IMR-90 (cell line): ENCODE results near the gene EHBP1L1. TPM values are rescaled to one million over a fixed set of nuclear protein-coding genes. Genes with fewer than 3 reads are reported as not detected.

ENCODE experiments used
- ATAC-seq: fragments of 200-7000 bp; cut with Tn5 transposase; 2 replicates; pipeline ENCODE4 v1.9.1; 2020; ENCODE audit warnings: low read depth, mild to moderate bottlenecking, moderate library complexity
- BruUV-seq: library from RNA; stranded (reverse); fragments of 400-500 nt; replicated peaks from 2 replicates; lab custom pipeline; 2021; lab: Mats Ljungman, UMichigan
- CTCF ChIA-PET: fragments of 300-600 bp; formaldehyde crosslinking; extraction: SDS; loops from one replicate; lab custom pipeline; 2021; ENCODE audit warnings: antibody characterized with exemption; lab: Yijun Ruan, JAX
- POLR2A ChIA-PET: fragments of 300-600 bp; sonication (Branson Sonifier 250); formaldehyde crosslinking; loops from one replicate; lab custom pipeline; 2022; ENCODE audit warnings: antibody characterized with exemption; ENCODE audit not compliant: unreplicated experiment; lab: Charles Lee
- DNase-seq: peaks from one replicate; pipeline ENCODE4 v3.0.0; 2013
- H2AFZ ChIP-seq: replicated peaks from 2 replicates; pipeline ENCODE3; 2013; ENCODE audit warnings: low read length, mild to moderate bottlenecking; ENCODE audit not compliant: poor library complexity
- H2AK5ac ChIP-seq: 2 replicates; pipeline ENCODE4 v1.6.1; 2013; ENCODE audit warnings: low read depth, low read length, inconsistent platforms
- H2AK9ac ChIP-seq: replicated peaks from 2 replicates; pipeline ENCODE3; 2013; ENCODE audit warnings: mild to moderate bottlenecking, low read depth, low read length, moderate library complexity; ENCODE audit not compliant: poor library complexity
- H2BK120ac ChIP-seq: 2 replicates; pipeline ENCODE4 v1.6.1; 2013; ENCODE audit warnings: low read depth, low read length, inconsistent platforms
- H2BK15ac ChIP-seq: 3 replicates; pipeline ENCODE4 v1.6.1; 2013; ENCODE audit warnings: low read depth, low read length, inconsistent platforms
- H2BK20ac ChIP-seq: 2 replicates; pipeline ENCODE4 v1.6.1; 2013; ENCODE audit warnings: low read depth, mild to moderate bottlenecking, inconsistent platforms, low read length, moderate library complexity
- H2BK5ac ChIP-seq: 2 replicates; pipeline ENCODE4 v1.6.1; 2013; ENCODE audit warnings: mild to moderate bottlenecking, low read depth, low read length, inconsistent platforms; ENCODE audit not compliant: poor library complexity, severe bottlenecking
- H3K14ac ChIP-seq: replicated peaks from 2 replicates; pipeline ENCODE4 v1.6.1; 2013; ENCODE audit warnings: low read depth, low read length, inconsistent platforms
- H3K18ac ChIP-seq: 2 replicates; pipeline ENCODE4 v1.6.1; 2013; ENCODE audit warnings: low read depth, low read length, control low read depth
- H3K23ac ChIP-seq: 2 replicates; pipeline ENCODE4 v1.6.1; 2013; ENCODE audit warnings: low read depth, low read length, inconsistent platforms
- H3K27ac ChIP-seq: 2 replicates; pipeline ENCODE4 v1.5.1; 2013; ENCODE audit warnings: mild to moderate bottlenecking, control low read depth, low read length; ENCODE audit not compliant: insufficient read depth
- H3K27me3 ChIP-seq: 2 replicates; pipeline ENCODE4 v1.6.1; 2013; ENCODE audit warnings: low read length; ENCODE audit not compliant: control insufficient read depth, insufficient read depth
- H3K36me3 ChIP-seq: 2 replicates; pipeline ENCODE4 v1.6.1; 2013; ENCODE audit warnings: low read length, mixed read lengths; ENCODE audit not compliant: control insufficient read depth, insufficient read depth
- H3K4ac ChIP-seq: 2 replicates; pipeline ENCODE4 v1.6.1; 2013; ENCODE audit warnings: low read depth, low read length, inconsistent platforms
- H3K4me1 ChIP-seq: 2 replicates; pipeline ENCODE4 v1.6.1; 2013; ENCODE audit warnings: low read length, mixed read lengths; ENCODE audit not compliant: control insufficient read depth, insufficient read depth
- H3K4me2 ChIP-seq: 2 replicates; pipeline ENCODE4 v1.6.1; 2013; ENCODE audit warnings: low read depth, mild to moderate bottlenecking, control low read depth, low read length, moderate library complexity
- H3K4me3 ChIP-seq: 2 replicates; pipeline ENCODE4 v1.5.1; 2013; ENCODE audit warnings: low read depth, mild to moderate bottlenecking, control low read depth, low read length, moderate library complexity; ENCODE audit not compliant: insufficient read depth
- H3K56ac ChIP-seq: 2 replicates; pipeline ENCODE4 v1.6.1; 2013; ENCODE audit warnings: low read length, inconsistent platforms; ENCODE audit not compliant: insufficient read depth; ENCODE audit errors: extremely low read depth
- H3K79me1 ChIP-seq, 2 experiments: 2 replicates each; pipeline ENCODE4 v1.6.1; 2013; ENCODE audit warnings: low read length in 2 of 2, inconsistent platforms in 1 of 2, low read depth in 1 of 2
- H3K9ac ChIP-seq: 2 replicates; pipeline ENCODE4 v1.6.1; 2013; ENCODE audit warnings: low read depth, low read length, control low read depth
- H3K9me1 ChIP-seq: 2 replicates; pipeline ENCODE4 v1.6.1; 2013; ENCODE audit warnings: low read length, inconsistent platforms; ENCODE audit not compliant: insufficient read depth
- H3K9me3 ChIP-seq: 2 replicates; pipeline ENCODE4 v1.6.1; 2013; ENCODE audit warnings: low read length; ENCODE audit not compliant: control insufficient read depth, insufficient read depth
- H4K20me1 ChIP-seq: 2 replicates; pipeline ENCODE4 v1.6.1; 2013; ENCODE audit warnings: low read length, inconsistent platforms; ENCODE audit not compliant: insufficient read depth
- H4K5ac ChIP-seq: 2 replicates; pipeline ENCODE4 v1.6.1; 2013; ENCODE audit warnings: mild to moderate bottlenecking, low read depth, low read length, control low read depth
- H4K8ac ChIP-seq, 2 experiments: 2 replicates each; pipeline ENCODE4 v1.6.1; 2013; ENCODE audit warnings: low read depth in 2 of 2, low read length in 2 of 2, control low read depth in 1 of 2, inconsistent platforms in 1 of 2
- H4K91ac ChIP-seq: 2 replicates; pipeline ENCODE4 v1.6.1; 2013; ENCODE audit warnings: low read depth, low read length, inconsistent platforms; ENCODE audit not compliant: insufficient read depth
- BHLHE40 ChIP-seq: fragments of 150-350 bp; IDR thresholded peaks from 2 replicates; pipeline ENCODE4 v1.6.1; 2016; ENCODE audit warnings: mild to moderate bottlenecking, low read depth, low read length
- CHD1 ChIP-seq: IDR thresholded peaks from 2 replicates; pipeline ENCODE4 v1.6.1; 2012; ENCODE audit warnings: low read depth, low read length, improper control_type of control experiment
- FOS ChIP-seq: fragments of 150-350 bp; IDR thresholded peaks from 2 replicates; pipeline ENCODE4 v1.6.1; 2016; ENCODE audit warnings: low read depth, low read length
- RFX5 ChIP-seq: IDR thresholded peaks from 2 replicates; pipeline ENCODE4 v1.8.0; 2012; ENCODE audit warnings: low read depth, mild to moderate bottlenecking, low read length, moderate library complexity
- WGBS, 2 experiments: methylation state at CpG; one replicate each; pipeline versions ENCODE4 v1.1.5 to v1.1.7; 2013; ENCODE audit warnings: missing lambda C conversion rate in 2 of 2; ENCODE audit not compliant: insufficient read length in 1 of 2; ENCODE audit errors: extremely low coverage in 2 of 2; 5-methylcytosine and 5-hydroxymethylcytosine counted together
- dilution Hi-C: fragments of 300-500 bp; cut with HindIII; formaldehyde crosslinking; loops from one replicate; pipeline ENCODE4 v1.14.3; 2018; ENCODE audit warnings: low sequenced_read_pairs; ENCODE audit not compliant: unreplicated experiment
- in situ Hi-C: fragments of 300-500 bp; cut with MboI; formaldehyde crosslinking; loops from 3 replicates; pipeline ENCODE4 v1.14.3; 2019; ENCODE audit warnings: low sequenced_read_pairs, inconsistent platforms, mixed read lengths
- intact Hi-C: fragments of 100-400 bp; cut with micrococcal nuclease; formaldehyde crosslinking; loops from 2 replicates; pipeline ENCODE4 v1.10.0; 2022
- polyA plus RNA-seq, 3 experiments: library from polyadenylated mRNA; depleted of rRNA; stranded (reverse); fragments of >200 nt; gene quantifications; 2 replicates each; pipeline ENCODE4 v1.2.3, GENCODE V29; 2012; ENCODE audit warnings: low replicate concordance in 1 of 3
- total RNA-seq: library from RNA; depleted of rRNA; stranded (reverse); fragments of >200 nt; gene quantifications from 2 replicates; pipeline ENCODE4 v1.2.3, GENCODE V29; 2012
- TF ChIP-seq, protein P1 (sequence below): fragments of 150-350 bp; IDR thresholded peaks from 2 replicates; pipeline ENCODE4 v1.6.1; 2016; ENCODE audit warnings: low read depth, mild to moderate bottlenecking, low read length, moderate library complexity, borderline replicate concordance

The EHBP1L1 gene
- total and polyA plus RNA-seq, 2 of the 4 experiments (the other 2 are of a cell fraction) = 10.0 to 27.4 TPM

DNA sequence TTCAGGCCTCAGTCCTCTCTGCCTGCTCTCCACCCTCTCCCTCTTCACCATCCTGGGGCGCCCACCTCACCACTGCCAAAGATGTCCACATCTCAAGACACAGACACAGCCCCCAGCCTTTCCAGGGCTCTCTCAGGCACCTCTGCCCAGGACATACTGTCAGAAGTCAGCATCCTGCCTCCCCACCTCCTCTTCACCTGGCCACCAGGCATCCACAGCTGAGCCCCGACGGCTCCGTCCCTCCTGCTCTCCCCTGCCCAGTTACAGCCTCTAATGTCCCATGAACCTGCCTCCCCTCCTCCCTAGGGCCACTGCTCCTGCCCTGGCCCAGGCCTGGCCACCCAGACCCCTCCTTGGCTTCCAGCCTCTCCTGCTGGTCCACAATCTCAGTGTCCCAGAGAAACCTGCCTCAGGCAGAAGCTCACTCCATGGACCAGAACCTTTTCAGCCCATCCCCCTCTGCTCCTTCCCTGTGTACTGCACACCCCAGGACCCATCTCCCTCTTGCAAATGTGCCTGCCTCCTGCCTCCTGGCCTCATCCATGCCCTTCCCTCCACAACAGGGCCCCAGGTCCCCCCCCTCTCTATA lies 20.9 kb upstream of the EHBP1L1 start:
- Histone ChIP-seq H3K23ac (0 out of 2 replicates have a peak overlapping the region, but pooled peaks have one; percentile 10), H2BK120ac (no peak overlapping the region), H2AFZ (no peak overlapping the region), H3K27ac (no peak overlapping the region), H3K18ac (no peak overlapping the region), H4K20me1 (peaks cover 15% of the 10 kb centered on the region), H4K91ac (no peak overlapping the region; the same call in 1 of the 2 replicates), H3K14ac (no peak overlapping the region), H3K56ac (no peak overlapping the region), H3K9ac (no peak overlapping the region), H2AK9ac (no peak overlapping the region), H3K4me3 (no peak overlapping the region), H4K8ac (no peak overlapping the region; a peak in 1 of 4 replicates), H4K5ac (no peak overlapping the region), H3K4ac (no peak overlapping the region), H2BK15ac (no peak overlapping the region), H3K27me3 (no peaks in the 10 kb centered on the region), H3K36me3 (peaks cover 19% of the 10 kb centered on the region; the same call in 1 of the 2 replicates), H3K79me1 (peaks cover 16 to 42% of the 10 kb centered on the region in 2 experiments), H2BK5ac (no peak overlapping the region), H3K4me1 (peaks cover 29% of the 10 kb centered on the region), H2AK5ac (peak overlapping the region; percentile 83), H2BK20ac (no peak overlapping the region), H3K9me3 (no peaks in the 10 kb centered on the region), H3K9me1 (peaks cover 11% of the 10 kb centered on the region), H3K4me2 (no peak overlapping the region)
- TF ChIP-seq BHLHE40 (no peak), FOS (no peak), CHD1 (no peak), RFX5 (no peak)
- TF ChIP-seq, protein P1, sequence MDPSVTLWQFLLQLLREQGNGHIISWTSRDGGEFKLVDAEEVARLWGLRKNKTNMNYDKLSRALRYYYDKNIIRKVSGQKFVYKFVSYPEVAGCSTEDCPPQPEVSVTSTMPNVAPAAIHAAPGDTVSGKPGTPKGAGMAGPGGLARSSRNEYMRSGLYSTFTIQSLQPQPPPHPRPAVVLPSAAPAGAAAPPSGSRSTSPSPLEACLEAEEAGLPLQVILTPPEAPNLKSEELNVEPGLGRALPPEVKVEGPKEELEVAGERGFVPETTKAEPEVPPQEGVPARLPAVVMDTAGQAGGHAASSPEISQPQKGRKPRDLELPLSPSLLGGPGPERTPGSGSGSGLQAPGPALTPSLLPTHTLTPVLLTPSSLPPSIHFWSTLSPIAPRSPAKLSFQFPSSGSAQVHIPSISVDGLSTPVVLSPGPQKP = no peak
- CTCF ChIA-PET = interaction anchor here (0.6 kb wide), 1 partner anchor 14 kb away, joined by 3 read pairs; no protein-coding TSS in a partner anchor
- ATAC-seq = no peak
- no peak for DNase-seq
- intact Hi-C loops (no loop called here), in situ Hi-C loops (no loop called here), dilution Hi-C loops (no loop called here)
- BruUV-seq = no TSS peak
- whole genome bisulfite sequencing, 2 experiments = 94% methylated on average over 4 of the region's 4 CpGs; no CpG with 5 or more reads in 1 of the 2 experiments
- POLR2A ChIA-PET = no interaction called here
